A549 (cell line): ENCODE results near the gene ACTR1A. TPM values are rescaled to one million over a fixed set of nuclear protein-coding genes. Genes with fewer than 3 reads are reported as not detected.

ENCODE experiments used
- ATAC-seq, 2 experiments: fragments of 200-7000 bp in 1 of 2; fragments of >200 bp in 1 of 2; cut with Nextera tagmentation in 1 of 2; cut with Tn5 transposase in 1 of 2; 3 replicates each; pipeline versions ENCODE4 v1.8.0 to v1.9.1; 2018 to 2020; ENCODE audit warnings: mild to moderate bottlenecking in 1 of 2, moderate library complexity in 1 of 2
- CTCF ChIA-PET: fragments of 300-600 bp; sonication (Branson Sonifier 250); formaldehyde crosslinking; extraction: SDS; loops from one replicate; lab custom pipeline; 2021; ENCODE audit warnings: antibody characterized with exemption, inconsistent platforms; lab: Yijun Ruan, JAX
- POLR2A ChIA-PET: fragments of 350-600 bp; formaldehyde crosslinking; extraction: SDS; loops from one replicate; lab custom pipeline; 2021; ENCODE audit warnings: antibody characterized with exemption, inconsistent platforms; lab: Yijun Ruan, JAX
- DNase-seq, 2 experiments: peaks; one replicate each; pipeline versions ENCODE4 v3.0.0 to v3.0.0-alpha.2; 2011 to 2016; ENCODE audit warnings: low read depth in 1 of 2, low spot score in 1 of 2
- FAIRE-seq: peaks from 2 replicates; lab custom pipeline; 2011; peaks lifted over from hg19 to GRCh38; lab: Jason Lieb, UNC
- H3K27ac ChIP-seq, 2 experiments: fragments of >200 bp; sonication (Bioruptor Twin); formaldehyde crosslinking; 3 replicates each; pipeline ENCODE4 v1.5.1; 2016 to 2017
- H3K4me1 ChIP-seq: fragments of >200 bp; sonication (Bioruptor Twin); formaldehyde crosslinking; 3 replicates; pipeline ENCODE4 v1.6.1; 2016
- H3K4me2 ChIP-seq: fragments of >200 bp; sonication (Bioruptor Twin); formaldehyde crosslinking; 3 replicates; pipeline ENCODE4 v1.6.1; 2016
- H3K4me3 ChIP-seq: fragments of >200 bp; sonication (Bioruptor Twin); formaldehyde crosslinking; 3 replicates; pipeline ENCODE4 v1.5.1; 2016
- H3K9me3 ChIP-seq: fragments of >200 bp; sonication (Bioruptor Twin); formaldehyde crosslinking; 3 replicates; pipeline ENCODE4 v1.6.1; 2016
- CBX2 ChIP-seq: fragments of 200-600 bp; sonication (generic); IDR thresholded peaks from 2 replicates; pipeline ENCODE4 v1.6.1; 2016; ENCODE audit warnings: low read depth, mild to moderate bottlenecking, borderline replicate concordance
- CHD4 ChIP-seq: fragments of 200-600 bp; sonication (generic); IDR thresholded peaks from 2 replicates; pipeline ENCODE4 v1.6.1; 2016; ENCODE audit warnings: antibody characterized with exemption, mild to moderate bottlenecking, borderline replicate concordance
- EHF ChIP-seq: fragments of 250-450 bp; sonication (Bioruptor Pico); IDR thresholded peaks from 2 replicates; pipeline ENCODE4 v1.5.0; 2020; ENCODE audit warnings: mild to moderate bottlenecking
- EP300 ChIP-seq, 2 experiments: fragments of >200 bp; sonication (Bioruptor Twin); formaldehyde crosslinking; IDR thresholded peaks; 2 replicates in 1 of 2; 3 replicates in 1 of 2; pipeline ENCODE4 v1.6.1; 2016 to 2017
- FOSB ChIP-seq: fragments of 250-450 bp; sonication (Bioruptor Pico); IDR thresholded peaks from 2 replicates; pipeline ENCODE4 v1.5.0; 2020; ENCODE audit warnings: mild to moderate bottlenecking, moderate library complexity
- KDM5A ChIP-seq: fragments of 200-600 bp; sonication (generic); IDR thresholded peaks from 2 replicates; pipeline ENCODE4 v1.6.1; 2016; ENCODE audit warnings: antibody characterized with exemption, mild to moderate bottlenecking
- MYC ChIP-seq: IDR thresholded peaks from 2 replicates; pipeline ENCODE4 v1.6.1; 2012; ENCODE audit warnings: mild to moderate bottlenecking, inconsistent platforms, low read length, improper control_type of control experiment, borderline replicate concordance
- RCOR1 ChIP-seq: fragments of 150-350 bp; IDR thresholded peaks from 2 replicates; pipeline ENCODE4 v1.6.1; 2014; ENCODE audit warnings: antibody characterized with exemption, low read length, low read depth
- RNF2 ChIP-seq: fragments of 200-600 bp; sonication (generic); IDR thresholded peaks from 2 replicates; pipeline ENCODE4 v1.6.1; 2016; ENCODE audit warnings: low read depth, mild to moderate bottlenecking, antibody characterized with exemption, moderate library complexity, borderline replicate concordance
- ZC3H11A ChIP-seq: fragments of 450-650 bp; IDR thresholded peaks from 2 replicates; pipeline ENCODE4 v1.6.1; 2014; ENCODE audit warnings: antibody characterized with exemption, mild to moderate bottlenecking
- ZFP36 ChIP-seq: fragments of 450-650 bp; IDR thresholded peaks from 2 replicates; pipeline ENCODE4 v1.6.1; 2014; ENCODE audit warnings: borderline replicate concordance; ENCODE audit not compliant: partially characterized antibody
- ZNF302 ChIP-seq: fragments of 250-450 bp; sonication (Bioruptor Pico); IDR thresholded peaks from 2 replicates; pipeline ENCODE4 v1.9.0; 2021; ENCODE audit warnings: inconsistent platforms, mild to moderate bottlenecking, moderate library complexity
- ZSCAN20 ChIP-seq: fragments of 250-450 bp; sonication (Bioruptor Pico); IDR thresholded peaks from 2 replicates; pipeline ENCODE4 v1.8.0; 2022; ENCODE audit warnings: mild to moderate bottlenecking, moderate library complexity
- WGBS: methylation state at CpG from one replicate; pipeline ENCODE4 v1.1.6; 2017; ENCODE audit errors: missing lambda C conversion rate; 5-methylcytosine and 5-hydroxymethylcytosine counted together
- polyA plus RNA-seq, 4 experiments: library from polyadenylated mRNA; depleted of rRNA in 3 of 4; stranded (reverse); fragments of >200 nt; fragmentation: RNase III in 1 of 4; extraction: RNeasy Plus Mini Kit Qiagen cat#74134 plus additional on column Dnase treatment in 1 of 4; gene quantifications; 2 replicates in 3 of 4; 3 replicates in 1 of 4; pipeline ENCODE4 v1.2.3, GENCODE V29; 2011 to 2017
- TF ChIP-seq, protein P1 (sequence below): IDR thresholded peaks from 2 replicates; pipeline ENCODE4 v1.6.1; 2012; ENCODE audit warnings: low read depth, borderline replicate concordance
- TF ChIP-seq, protein P2 (sequence below): fragments of 150-350 bp; IDR thresholded peaks from 2 replicates; pipeline ENCODE4 v1.6.1; 2014; ENCODE audit warnings: low read depth, mild to moderate bottlenecking, low read length
- TF ChIP-seq, protein P3 (sequence below): IDR thresholded peaks from 2 replicates; pipeline ENCODE4 v1.6.1; 2012
- TF ChIP-seq, protein P4 (sequence below): fragments of >200 bp; sonication (Bioruptor Twin); formaldehyde crosslinking; IDR thresholded peaks from 3 replicates; pipeline ENCODE4 v1.5.1; 2016
- TF ChIP-seq, protein P5 (sequence below): fragments of >200 bp; sonication (Bioruptor Twin); formaldehyde crosslinking; IDR thresholded peaks from 3 replicates; pipeline ENCODE4 v1.6.1; 2016
- TF ChIP-seq, protein P6 (sequence below): fragments of >200 bp; sonication (Bioruptor Twin); formaldehyde crosslinking; IDR thresholded peaks from 2 replicates; pipeline ENCODE4 v1.6.1; 2016

ACTR1A gene
- polyA plus RNA-seq, 2 of the 4 experiments (the other 2 are of a cell fraction), result 85.8 to 114 TPM

DNA sequence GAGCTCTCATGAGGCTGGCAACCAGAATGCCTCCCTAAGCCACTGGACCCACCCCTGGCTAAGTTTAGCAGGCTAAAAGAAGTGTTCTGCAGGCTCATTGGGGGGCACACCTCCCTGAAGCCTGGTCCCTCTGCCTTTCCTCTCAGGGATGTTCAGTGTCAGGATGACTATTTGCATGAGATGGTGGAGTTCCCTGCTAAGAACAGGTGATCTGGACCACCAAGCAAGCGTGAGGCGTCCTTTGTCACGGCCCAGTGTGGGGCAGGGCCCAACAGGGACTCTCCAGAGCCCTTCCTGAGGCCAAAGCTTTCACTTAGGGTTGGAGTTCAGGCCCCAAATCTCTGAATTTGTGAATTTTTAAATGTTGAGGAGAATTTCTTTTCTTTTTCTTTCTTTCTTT lies 13.2 kb upstream of the ACTR1A start:
- ATAC-seq, result no peak
- ChIA-PET POLR2A (no interaction called here), CTCF (interaction anchor here (0.7 to 2.3 kb wide), 4 partner anchors 11 to 68 kb away, joined by 4 to 12 read pairs (median 4); partner anchors contain the start of gene SUFU)
- DNase-seq, result no peak
- Histone ChIP-seq H3K4me1 (no peaks in the 10 kb centered on the region), H3K4me3 (no peak overlapping the region), H3K4me2 (no peak overlapping the region), H3K9me3 (no peaks in the 10 kb centered on the region), H3K27ac (no peak overlapping the region)
- TF ChIP-seq KDM5A, result no peak
- TF ChIP-seq RNF2, result no peak
- no peak for TF ChIP-seq CHD4
- TF ChIP-seq FOSB, result no peak
- no peak for TF ChIP-seq ZC3H11A
- TF ChIP-seq, protein P1, sequence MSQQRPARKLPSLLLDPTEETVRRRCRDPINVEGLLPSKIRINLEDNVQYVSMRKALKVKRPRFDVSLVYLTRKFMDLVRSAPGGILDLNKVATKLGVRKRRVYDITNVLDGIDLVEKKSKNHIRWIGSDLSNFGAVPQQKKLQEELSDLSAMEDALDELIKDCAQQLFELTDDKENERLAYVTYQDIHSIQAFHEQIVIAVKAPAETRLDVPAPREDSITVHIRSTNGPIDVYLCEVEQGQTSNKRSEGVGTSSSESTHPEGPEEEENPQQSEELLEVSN, result no peak
- TF ChIP-seq, protein P2, sequence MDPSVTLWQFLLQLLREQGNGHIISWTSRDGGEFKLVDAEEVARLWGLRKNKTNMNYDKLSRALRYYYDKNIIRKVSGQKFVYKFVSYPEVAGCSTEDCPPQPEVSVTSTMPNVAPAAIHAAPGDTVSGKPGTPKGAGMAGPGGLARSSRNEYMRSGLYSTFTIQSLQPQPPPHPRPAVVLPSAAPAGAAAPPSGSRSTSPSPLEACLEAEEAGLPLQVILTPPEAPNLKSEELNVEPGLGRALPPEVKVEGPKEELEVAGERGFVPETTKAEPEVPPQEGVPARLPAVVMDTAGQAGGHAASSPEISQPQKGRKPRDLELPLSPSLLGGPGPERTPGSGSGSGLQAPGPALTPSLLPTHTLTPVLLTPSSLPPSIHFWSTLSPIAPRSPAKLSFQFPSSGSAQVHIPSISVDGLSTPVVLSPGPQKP, result no peak
- no peak for TF ChIP-seq ZFP36
- no peak for TF ChIP-seq EP300 (IDR thresholded peaks at IDR 0.05)
- TF ChIP-seq RCOR1, result no peak
- TF ChIP-seq, protein P3, sequence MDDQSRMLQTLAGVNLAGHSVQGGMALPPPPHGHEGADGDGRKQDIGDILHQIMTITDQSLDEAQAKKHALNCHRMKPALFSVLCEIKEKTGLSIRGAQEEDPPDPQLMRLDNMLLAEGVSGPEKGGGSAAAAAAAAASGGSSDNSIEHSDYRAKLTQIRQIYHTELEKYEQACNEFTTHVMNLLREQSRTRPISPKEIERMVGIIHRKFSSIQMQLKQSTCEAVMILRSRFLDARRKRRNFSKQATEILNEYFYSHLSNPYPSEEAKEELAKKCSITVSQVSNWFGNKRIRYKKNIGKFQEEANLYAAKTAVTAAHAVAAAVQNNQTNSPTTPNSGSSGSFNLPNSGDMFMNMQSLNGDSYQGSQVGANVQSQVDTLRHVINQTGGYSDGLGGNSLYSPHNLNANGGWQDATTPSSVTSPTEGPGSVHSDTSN, result no peak
- TF ChIP-seq, protein P4, sequence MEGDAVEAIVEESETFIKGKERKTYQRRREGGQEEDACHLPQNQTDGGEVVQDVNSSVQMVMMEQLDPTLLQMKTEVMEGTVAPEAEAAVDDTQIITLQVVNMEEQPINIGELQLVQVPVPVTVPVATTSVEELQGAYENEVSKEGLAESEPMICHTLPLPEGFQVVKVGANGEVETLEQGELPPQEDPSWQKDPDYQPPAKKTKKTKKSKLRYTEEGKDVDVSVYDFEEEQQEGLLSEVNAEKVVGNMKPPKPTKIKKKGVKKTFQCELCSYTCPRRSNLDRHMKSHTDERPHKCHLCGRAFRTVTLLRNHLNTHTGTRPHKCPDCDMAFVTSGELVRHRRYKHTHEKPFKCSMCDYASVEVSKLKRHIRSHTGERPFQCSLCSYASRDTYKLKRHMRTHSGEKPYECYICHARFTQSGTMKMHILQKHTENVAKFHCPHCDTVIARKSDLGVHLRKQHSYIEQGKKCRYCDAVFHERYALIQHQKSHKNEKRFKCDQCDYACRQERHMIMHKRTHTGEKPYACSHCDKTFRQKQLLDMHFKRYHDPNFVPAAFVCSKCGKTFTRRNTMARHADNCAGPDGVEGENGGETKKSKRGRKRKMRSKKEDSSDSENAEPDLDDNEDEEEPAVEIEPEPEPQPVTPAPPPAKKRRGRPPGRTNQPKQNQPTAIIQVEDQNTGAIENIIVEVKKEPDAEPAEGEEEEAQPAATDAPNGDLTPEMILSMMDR, result no peak
- TF ChIP-seq, protein P5, sequence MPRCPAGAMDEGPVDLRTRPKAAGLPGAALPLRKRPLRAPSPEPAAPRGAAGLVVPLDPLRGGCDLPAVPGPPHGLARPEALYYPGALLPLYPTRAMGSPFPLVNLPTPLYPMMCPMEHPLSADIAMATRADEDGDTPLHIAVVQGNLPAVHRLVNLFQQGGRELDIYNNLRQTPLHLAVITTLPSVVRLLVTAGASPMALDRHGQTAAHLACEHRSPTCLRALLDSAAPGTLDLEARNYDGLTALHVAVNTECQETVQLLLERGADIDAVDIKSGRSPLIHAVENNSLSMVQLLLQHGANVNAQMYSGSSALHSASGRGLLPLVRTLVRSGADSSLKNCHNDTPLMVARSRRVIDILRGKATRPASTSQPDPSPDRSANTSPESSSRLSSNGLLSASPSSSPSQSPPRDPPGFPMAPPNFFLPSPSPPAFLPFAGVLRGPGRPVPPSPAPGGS, result no peak
- TF ChIP-seq, protein P6, sequence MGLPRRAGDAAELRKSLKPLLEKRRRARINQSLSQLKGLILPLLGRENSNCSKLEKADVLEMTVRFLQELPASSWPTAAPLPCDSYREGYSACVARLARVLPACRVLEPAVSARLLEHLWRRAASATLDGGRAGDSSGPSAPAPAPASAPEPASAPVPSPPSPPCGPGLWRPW, result no peak
- no peak for TF ChIP-seq EHF (CRISPR knock-in tag)
- TF ChIP-seq CBX2, result no peak
- no peak for TF ChIP-seq MYC
- TF ChIP-seq ZSCAN20 (CRISPR knock-in tag), result no peak
- FAIRE-seq, result no peak
- WGBS, result 90% methylated on average over 3 of the region's 3 CpGs

DNA sequence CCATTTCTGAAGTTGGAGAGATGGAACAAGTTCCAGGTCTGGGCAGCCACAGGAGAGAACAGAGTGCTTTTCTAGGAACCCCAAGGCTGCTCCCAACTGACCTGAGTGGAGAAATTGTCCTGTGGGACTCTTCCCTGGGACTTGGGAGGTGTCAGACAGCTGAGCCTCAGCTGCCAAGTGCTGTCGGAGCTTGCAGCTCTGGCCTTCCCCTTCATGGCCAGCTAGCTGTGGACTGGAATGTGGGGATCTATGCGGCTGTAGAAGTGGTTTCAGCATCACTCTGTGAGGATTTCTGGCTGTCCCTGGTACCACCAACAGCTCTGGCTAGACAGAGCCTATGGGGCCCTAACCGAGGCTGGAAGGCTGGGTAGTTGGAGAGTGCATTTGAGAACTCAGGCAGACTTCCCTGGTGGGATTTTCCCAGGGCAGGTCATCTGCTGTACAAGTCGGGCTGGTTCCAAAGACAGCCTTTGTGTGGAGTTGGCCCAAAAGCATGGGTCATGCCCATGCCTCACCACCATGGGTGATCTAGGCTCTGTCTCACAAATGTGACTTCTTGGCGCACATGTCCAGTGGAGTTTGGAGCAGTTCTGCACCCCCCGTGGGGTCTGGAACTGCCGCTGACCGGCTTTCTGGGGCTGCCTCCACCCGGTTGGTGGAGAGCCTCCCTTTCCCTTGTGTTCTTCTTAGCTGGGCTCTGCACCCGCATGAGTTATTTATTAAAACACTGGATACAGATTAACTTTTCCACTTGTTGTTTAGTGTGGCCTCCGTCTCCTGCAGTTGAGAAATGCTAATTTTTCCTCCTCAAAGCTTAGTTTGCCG lies 12.2 kb upstream of the ACTR1A start:
- no peak for DNase-seq
- no peak for TF ChIP-seq ZNF302 (CRISPR knock-in tag)
- TF ChIP-seq, all 56 proteins: peak for 0
- ChIA-PET CTCF (interaction anchor here (0.6 to 2.3 kb wide), 3 partner anchors 8 to 69 kb away, joined by 3 to 12 read pairs (median 4); partner anchors contain the start of gene SUFU), POLR2A (interaction anchor here (0.7 kb wide), 2 partner anchors 10 to 30 kb away, joined by 3 to 7 read pairs; no protein-coding TSS in a partner anchor)
- Histone ChIP-seq H3K27ac (no peak overlapping the region), H3K4me3 (no peak overlapping the region), H3K4me1 (no peaks in the 10 kb centered on the region), H3K4me2 (no peak overlapping the region), H3K9me3 (no peaks in the 10 kb centered on the region)
- 89% methylated on average over 12 of the region's 12 CpGs for WGBS
- ATAC-seq (no peak), FAIRE-seq (no peak)
